GM19397 (cell line): ENCODE measurements around the gene CDHR4.
"Not testable (repeated sequence)": the region's sequence is repeated elsewhere in the genome, so short reads cannot be mapped to it uniquely, and the experiment has no call there.

Source experiments
- ATAC-seq: cut with Tn5 transposase; IDR thresholded peaks from one replicate; pipeline ENCODE4 v1.9.1; 2021; ENCODE audit warnings: mild to moderate bottlenecking, moderate library complexity; ENCODE audit not compliant: unreplicated experiment

The CDHR4 gene

DNA sequence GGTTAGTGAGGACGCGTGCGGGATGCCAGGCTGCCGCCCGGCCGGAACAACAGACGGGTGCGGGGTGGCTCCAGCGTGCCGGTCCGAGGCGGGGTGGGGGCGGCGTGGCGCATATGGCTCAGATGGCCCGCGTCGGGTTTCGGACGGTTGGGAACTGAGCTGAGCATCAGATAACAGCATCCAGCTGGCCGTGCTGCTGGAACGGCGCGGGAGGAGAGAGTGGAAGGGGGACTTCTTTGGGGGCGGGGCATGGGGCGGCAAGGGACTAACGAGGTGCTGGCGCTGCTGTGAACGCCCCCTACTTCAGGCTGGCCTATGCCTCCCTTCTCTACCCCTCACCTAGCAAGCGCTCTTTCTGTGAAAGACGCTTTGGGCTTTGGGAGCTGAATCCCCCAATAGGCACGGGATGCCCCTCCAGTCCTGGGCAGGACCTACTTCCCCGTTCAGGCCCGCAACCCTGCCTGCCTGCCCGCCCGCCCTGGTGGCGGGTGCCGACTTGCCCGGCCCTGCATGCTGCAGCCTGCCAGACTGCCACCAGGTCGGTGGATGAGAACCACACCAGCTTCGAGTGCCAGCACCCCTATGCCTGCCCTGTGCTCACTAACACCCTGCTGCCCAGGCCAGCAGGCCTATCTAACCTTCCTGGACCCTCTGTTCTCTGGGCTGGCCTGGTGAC lies 3.9 kb upstream of the CDHR4 start:
- no peak for ATAC-seq

DNA sequence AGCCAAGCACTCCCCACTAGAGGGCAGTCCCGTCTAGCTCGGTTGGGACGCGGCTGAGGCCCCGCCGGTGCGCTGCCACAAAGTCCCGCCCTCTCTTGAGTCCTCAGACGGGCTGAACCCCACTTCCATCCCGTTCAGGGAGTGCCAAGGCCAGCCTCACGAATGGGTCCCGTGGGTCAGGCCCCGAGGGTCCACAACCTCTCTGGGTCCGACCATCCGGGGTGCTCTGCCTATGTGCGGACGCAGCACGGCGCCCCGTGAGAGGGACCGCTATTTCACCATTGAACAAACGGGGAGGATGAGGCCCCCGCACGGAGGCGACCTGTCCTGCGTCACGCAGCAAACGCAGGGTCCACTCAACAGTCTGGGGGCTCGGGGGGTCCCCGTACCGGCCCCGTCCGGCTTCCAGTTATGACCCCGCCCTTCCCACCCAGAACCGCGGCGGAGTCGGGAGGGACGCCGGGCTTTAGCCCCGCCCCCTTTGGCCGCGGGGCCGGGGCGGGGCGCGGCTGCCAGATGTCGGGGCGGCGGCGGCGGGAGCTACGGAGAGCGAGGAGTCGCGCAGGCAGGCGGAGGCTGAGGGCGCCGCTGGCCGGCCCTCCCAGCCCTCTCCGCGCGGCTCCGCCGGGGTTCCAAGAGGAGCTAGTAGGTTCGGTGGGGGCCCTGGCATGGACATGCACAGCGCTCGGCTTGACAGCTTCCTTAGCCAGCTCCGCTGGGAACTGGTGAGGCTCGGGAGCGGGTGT lies 3.2 kb upstream of the CDHR4 start, which contains the start of gene INKA1:
Gene INKA1 (plus strand): TSS at position 543 of the 746 bp plus-strand sequence. CDS start 132 bp downstream, at position 675.
- ATAC-seq: peak; percentile 53

- no peak for ATAC-seq
Measured at GRCh38 chr3:49801160-49801559, 1.5 kb upstream of the CDHR4 start.

DNA sequence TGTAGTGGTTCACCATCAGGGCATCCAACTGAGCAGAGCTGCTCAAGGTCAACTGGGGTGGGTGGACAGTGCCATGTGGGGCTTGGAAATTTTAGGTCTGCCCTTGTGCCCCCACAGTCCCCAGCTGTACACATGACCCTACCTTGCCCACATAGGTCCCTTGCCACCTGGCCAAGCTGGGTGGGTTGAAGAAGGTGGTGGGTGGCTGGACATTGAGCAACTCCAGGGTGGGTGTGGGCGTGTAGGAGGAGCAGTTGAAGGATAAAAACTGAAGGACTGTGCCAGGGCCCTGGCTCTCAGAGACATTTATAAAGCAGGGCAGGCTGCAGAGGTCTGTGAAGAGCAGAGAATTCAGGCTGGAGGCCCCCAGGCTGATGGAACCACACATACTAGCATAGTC lies 568 bp downstream of the CDHR4 start:
- ATAC-seq: no peak

- ATAC-seq: no peak
Measured at GRCh38 chr3:49794926-49795905, 4.5 kb downstream of the CDHR4 start.

GRCh38 chr3:49794431-49794830 lies 5.2 kb downstream of the CDHR4 start:
- no peak for ATAC-seq

DNA sequence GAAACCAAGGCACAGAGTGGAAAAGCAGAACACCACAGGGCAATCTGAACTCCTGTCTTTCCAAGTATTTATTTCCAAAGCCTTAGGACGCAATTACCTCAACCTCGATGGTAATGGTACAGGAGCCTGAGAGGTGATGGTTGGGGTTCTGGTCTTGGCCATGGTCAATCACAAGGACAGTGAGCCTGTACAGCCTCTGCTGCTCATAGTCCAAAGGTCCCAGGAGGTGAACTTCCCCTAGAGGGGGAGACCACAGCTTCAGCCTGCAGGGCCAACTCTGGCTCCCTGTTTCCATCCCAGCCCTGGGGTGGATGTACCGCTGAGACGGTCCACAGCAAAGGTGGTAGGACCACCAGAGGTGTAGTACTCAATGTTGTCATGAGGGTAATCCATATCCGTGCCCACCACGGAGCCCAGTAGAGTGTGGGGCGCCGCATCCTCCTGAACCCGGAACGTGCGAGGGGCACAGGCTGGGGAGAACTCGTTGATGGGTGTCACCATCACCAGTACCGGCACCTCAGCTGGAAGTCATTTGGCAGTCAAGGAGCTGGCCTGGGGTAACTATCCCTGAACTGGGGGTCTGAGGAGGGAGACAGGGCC lies 6.1 kb downstream of the CDHR4 start:
- ATAC-seq: no peak

DNA sequence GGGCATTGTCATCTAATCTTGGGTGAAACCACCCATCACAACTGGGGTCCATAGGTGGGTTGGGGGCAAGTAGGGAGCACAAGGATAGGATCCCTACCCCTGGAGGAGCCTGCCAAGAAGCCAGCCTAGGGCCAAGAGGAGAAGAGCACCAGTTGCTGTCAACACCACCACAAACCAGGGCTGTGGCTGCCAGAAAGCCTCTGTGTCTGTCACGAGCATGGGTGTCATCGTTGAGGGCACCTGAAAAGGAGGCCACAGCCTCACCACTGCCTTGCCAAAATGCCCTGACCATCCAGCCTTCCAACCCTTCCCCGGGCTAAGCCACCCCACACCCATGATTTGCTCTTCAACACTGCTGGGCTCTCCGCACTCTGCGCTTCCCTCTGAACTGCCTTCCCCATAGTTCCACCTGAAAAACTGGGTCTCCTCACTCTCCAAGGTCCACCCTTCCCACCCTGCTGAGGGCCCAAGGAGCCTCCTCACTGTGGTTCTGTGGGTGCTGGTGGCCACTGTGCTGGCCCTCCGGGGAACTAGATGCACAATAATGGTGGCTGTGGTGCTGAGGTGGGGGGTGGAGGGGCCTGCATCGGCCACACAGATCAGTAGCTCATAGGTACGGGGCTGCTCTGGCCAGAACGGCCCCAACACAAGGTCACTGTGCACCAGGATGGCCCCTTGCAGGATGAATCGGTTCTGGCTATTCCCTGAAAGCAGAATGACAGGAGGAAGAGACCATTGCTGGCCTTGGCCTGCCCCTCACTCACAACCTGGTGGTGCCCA lies 7.1 kb downstream of the CDHR4 start:
- ATAC-seq: no peak

GRCh38 chr3:49791571-49791970 lies 8.1 kb downstream of the CDHR4 start:
- ATAC-seq: no peak

GRCh38 chr3:49790626-49791411 lies 8.9 kb downstream of the CDHR4 start:
- no peak for ATAC-seq

DNA sequence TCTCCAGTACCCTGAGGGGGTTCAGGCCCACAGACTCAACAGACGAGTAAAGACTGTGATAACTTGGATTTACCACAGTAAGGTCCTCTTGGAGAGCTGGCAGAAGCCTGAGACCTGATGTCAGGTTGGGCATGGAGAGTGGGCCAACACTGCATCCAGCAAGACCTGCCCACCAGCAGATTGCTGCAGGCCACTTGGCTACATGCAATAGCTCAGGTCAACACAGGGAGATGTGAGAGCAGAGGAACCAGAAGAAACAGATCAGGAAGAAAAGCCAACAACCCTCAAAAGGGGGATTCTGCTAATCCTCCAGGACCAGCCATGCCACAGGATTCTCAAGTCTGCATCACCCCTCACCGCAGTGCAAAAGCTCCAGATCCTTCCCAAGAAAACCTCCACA lies 11.6 kb downstream of the CDHR4 start:
- no peak for ATAC-seq

DNA sequence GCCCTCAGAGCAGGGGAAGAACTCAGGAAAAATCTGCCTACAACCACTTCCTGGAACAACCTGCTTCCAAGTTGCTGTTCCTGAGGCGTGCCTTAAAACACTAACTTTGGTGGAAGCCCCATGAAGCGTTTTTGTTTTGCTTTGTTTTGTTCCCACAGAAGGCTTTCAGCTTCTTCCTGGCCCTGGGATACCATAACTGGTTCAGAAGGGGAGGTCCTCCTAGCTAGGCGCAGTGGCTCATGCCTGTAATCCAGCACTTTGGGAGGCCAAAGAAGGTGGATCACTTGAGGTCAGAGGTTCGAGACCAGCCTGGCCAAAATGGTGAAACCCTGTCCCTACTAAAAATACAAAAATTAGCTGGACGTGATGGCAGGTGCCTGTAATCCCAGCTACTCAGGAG lies 12.1 kb downstream of the CDHR4 start:
- no peak for ATAC-seq

- ATAC-seq: no peak
Measured at GRCh38 chr3:49787182-49787464, 12.6 kb downstream of the CDHR4 start.

GRCh38 chr3:49786357-49787181 lies 13.1 kb downstream of the CDHR4 start, which contains the start of gene IP6K1:
Gene IP6K1, minus strand, starts transcription at chr3:49786542. Its CDS starts 38,502 bp downstream, at chr3:49748040.
- peak; percentile 99 for ATAC-seq

GRCh38 chr3:49785565-49786356 lies 13.9 kb downstream of the CDHR4 start:
- peak; percentile 40 for ATAC-seq

DNA sequence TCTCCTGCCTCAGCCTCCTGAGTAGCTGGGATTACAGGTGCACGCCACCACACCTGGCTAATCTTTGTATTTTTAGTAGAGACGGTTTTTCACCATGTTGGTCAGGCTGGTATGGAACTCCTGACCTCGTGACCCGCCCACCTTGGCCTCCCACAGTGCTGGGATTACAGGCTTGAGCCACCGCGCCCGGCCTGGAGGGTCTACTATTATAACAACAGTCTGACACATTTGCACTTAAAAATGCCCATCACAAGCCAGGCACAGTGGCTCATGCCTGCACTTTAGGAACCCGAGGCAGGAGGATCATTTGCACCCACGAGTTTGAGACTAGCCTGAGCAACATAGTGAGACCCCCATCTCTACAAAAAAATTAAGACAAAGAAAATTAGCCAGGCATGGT lies 17.4 kb downstream of the CDHR4 start:
- ATAC-seq: not testable (repeated sequence)

GRCh38 chr3:49781415-49782199 lies 18.1 kb downstream of the CDHR4 start:
- ATAC-seq: no peak
